Activated effector memory CD4-positive, alpha-beta T cell treated with Interleukin-2 at 50 U/mL for 16 hours (primary cell): ENCODE measurements around the gene LRBA.

Experiments used
- DNase-seq: peaks from one replicate; pipeline ENCODE4 v3.0.0-alpha.2; 2020

The LRBA gene

GRCh38 chr4:150310159-150310895 lies 704.8 kb downstream of the LRBA start:
- no peak for DNase-seq

- no peak for DNase-seq
Observed at GRCh38 chr4:150308824-150309472, 706.1 kb downstream of the LRBA start.

- no peak for DNase-seq
Observed at GRCh38 chr4:150306719-150307118, 708.4 kb downstream of the LRBA start.

- DNase-seq: no peak
Observed at GRCh38 chr4:150305995-150306394, 709.1 kb downstream of the LRBA start.

GRCh38 chr4:150302553-150302952 lies 712.5 kb downstream of the LRBA start:
- no peak for DNase-seq

- no peak for DNase-seq
Observed at GRCh38 chr4:150299816-150300215, 715.3 kb downstream of the LRBA start.

GRCh38 chr4:150297861-150298474 lies 717.1 kb downstream of the LRBA start:
- no peak for DNase-seq

GRCh38 chr4:150289881-150290280 lies 725.2 kb downstream of the LRBA start:
- no peak for DNase-seq

GRCh38 chr4:150289198-150289597 lies 725.9 kb downstream of the LRBA start:
- DNase-seq: no peak

- no peak for DNase-seq
Observed at GRCh38 chr4:150286656-150287055, 728.4 kb downstream of the LRBA start.

GRCh38 chr4:150283689-150284088 lies 731.4 kb downstream of the LRBA start:
- no peak for DNase-seq

GRCh38 chr4:150280975-150281374 lies 734.1 kb downstream of the LRBA start:
- no peak for DNase-seq

GRCh38 chr4:150280081-150280895 lies 734.8 kb downstream of the LRBA start:
- no peak for DNase-seq

GRCh38 chr4:150278206-150278605 lies 736.9 kb downstream of the LRBA start:
- no peak for DNase-seq

GRCh38 chr4:150268444-150268843 lies 746.6 kb downstream of the LRBA start:
- no peak for DNase-seq

- DNase-seq: no peak
Observed at GRCh38 chr4:150265806-150266205, 749.3 kb downstream of the LRBA start.

GRCh38 chr4:150264595-150265161 lies 750.4 kb downstream of the LRBA start:
- DNase-seq: no peak

GRCh38 chr4:150262611-150263010 lies 752.5 kb downstream of the LRBA start:
- no peak for DNase-seq

- no peak for DNase-seq
Observed at GRCh38 chr4:150261571-150261970, 753.5 kb downstream of the LRBA start.

- no peak for DNase-seq
Observed at GRCh38 chr4:150259861-150260567, 755.1 kb downstream of the LRBA start.

- DNase-seq: no peak
Observed at GRCh38 chr4:150258569-150258968, 756.5 kb downstream of the LRBA start.
